Ovary (tissue), 3 donors: Measurements from ENCODE around the gene FCN1.

ENCODE experiments used
- CTCF ChIP-seq, 3 donors: fragments of 450-650 bp in 2 of 3; fragments of 200-600 bp in 1 of 3; IDR thresholded peaks; one replicate each; pipeline versions ENCODE4 v1.5.1 to v1.8.0; 2016 to 2022; ENCODE audit warnings: antibody characterized with exemption in 3 of 3, mild to moderate bottlenecking in 1 of 3
- POLR2A ChIP-seq: fragments of 450-650 bp; IDR thresholded peaks from one replicate; pipeline ENCODE4 v1.6.1; 2017; ENCODE audit warnings: antibody characterized with exemption, mild to moderate bottlenecking, moderate library complexity
- donor health status: DM: no; HTN: no; CAD: no.

GRCh38 chr9:134913041-134913712, 4.5 kb downstream of the FCN1 start:
- no peak for TF ChIP-seq POLR2A
- TF ChIP-seq CTCF (IDR thresholded peaks at IDR 0.05): no peak
